NCI-H82 treated with DMSO at 0.1 percent for 48 hours (cell line): ENCODE results near the gene STXBP2.

Experiments used
- DNase-seq: peaks from one replicate; lab custom pipeline; 2025; ENCODE audit not compliant: unreplicated experiment; lab: John Stamatoyannopoulos, UW

STXBP2 gene

GRCh38 chr19:7612282-7613274, 24.3 kb upstream of the STXBP2 start:
- no peak for DNase-seq

- no peak for DNase-seq
These were observed 21.8 kb upstream of the STXBP2 start for GRCh38 chr19:7614859-7615741.

GRCh38 chr19:7617172-7617571, 19.7 kb upstream of the STXBP2 start:
- no peak for DNase-seq

GRCh38 chr19:7617735-7618134, 19.2 kb upstream of the STXBP2 start:
- no peak for DNase-seq

GRCh38 chr19:7618348-7618747, 18.6 kb upstream of the STXBP2 start:
- DNase-seq: peak; percentile 49

GRCh38 chr19:7618771-7619510, 18.0 kb upstream of the STXBP2 start:
- peak; percentile 90 for DNase-seq

- no peak for DNase-seq
These were observed 17.1 kb upstream of the STXBP2 start for GRCh38 chr19:7619671-7620441.

- no peak for DNase-seq
These were observed 16.2 kb upstream of the STXBP2 start for GRCh38 chr19:7620442-7621412.

- DNase-seq: no peak
These were observed 13.8 kb upstream of the STXBP2 start for GRCh38 chr19:7622933-7623685.

GRCh38 chr19:7623725-7624603, 12.9 kb upstream of the STXBP2 start:
- DNase-seq: no peak

GRCh38 chr19:7624810-7625209, 12.1 kb upstream of the STXBP2 start:
- no peak for DNase-seq

GRCh38 chr19:7625763-7626372, 11.0 kb upstream of the STXBP2 start:
- DNase-seq: no peak

- no peak for DNase-seq
These were observed 9.7 kb upstream of the STXBP2 start for GRCh38 chr19:7627166-7627565.

GRCh38 chr19:7628589-7629311, 8.2 kb upstream of the STXBP2 start:
- DNase-seq: no peak

GRCh38 chr19:7629347-7630054, 7.4 kb upstream of the STXBP2 start, which contains the start of the genes PET100 and XAB2:
TSS of gene PET100 (plus strand) at chr19:7629793. CDS start at chr19:7629834, 41 bp downstream.
TSS of gene XAB2 (minus strand) at chr19:7629545. CDS start at chr19:7629527, 18 bp downstream.
- DNase-seq: peak; percentile 96
